Glomerular endothelial cell (primary cell): ENCODE data around the gene SNX20. TPM values are rescaled to one million over a fixed set of nuclear protein-coding genes. Genes with fewer than 3 reads are reported as not detected.

ENCODE experiments used
- DNase-seq: peaks from one replicate; pipeline ENCODE4 v3.0.0-alpha.2; 2011; ENCODE audit warnings: low read depth, low spot score; ENCODE audit errors: extremely low read depth
- total RNA-seq: library from RNA; depleted of rRNA; stranded (reverse); fragments of >200 nt; gene quantifications from 2 replicates; pipeline ENCODE4 v1.2.3, GENCODE V29; 2015

Gene SNX20
- total RNA-seq, 1 donor from 2014 or later, result not detected

DNA sequence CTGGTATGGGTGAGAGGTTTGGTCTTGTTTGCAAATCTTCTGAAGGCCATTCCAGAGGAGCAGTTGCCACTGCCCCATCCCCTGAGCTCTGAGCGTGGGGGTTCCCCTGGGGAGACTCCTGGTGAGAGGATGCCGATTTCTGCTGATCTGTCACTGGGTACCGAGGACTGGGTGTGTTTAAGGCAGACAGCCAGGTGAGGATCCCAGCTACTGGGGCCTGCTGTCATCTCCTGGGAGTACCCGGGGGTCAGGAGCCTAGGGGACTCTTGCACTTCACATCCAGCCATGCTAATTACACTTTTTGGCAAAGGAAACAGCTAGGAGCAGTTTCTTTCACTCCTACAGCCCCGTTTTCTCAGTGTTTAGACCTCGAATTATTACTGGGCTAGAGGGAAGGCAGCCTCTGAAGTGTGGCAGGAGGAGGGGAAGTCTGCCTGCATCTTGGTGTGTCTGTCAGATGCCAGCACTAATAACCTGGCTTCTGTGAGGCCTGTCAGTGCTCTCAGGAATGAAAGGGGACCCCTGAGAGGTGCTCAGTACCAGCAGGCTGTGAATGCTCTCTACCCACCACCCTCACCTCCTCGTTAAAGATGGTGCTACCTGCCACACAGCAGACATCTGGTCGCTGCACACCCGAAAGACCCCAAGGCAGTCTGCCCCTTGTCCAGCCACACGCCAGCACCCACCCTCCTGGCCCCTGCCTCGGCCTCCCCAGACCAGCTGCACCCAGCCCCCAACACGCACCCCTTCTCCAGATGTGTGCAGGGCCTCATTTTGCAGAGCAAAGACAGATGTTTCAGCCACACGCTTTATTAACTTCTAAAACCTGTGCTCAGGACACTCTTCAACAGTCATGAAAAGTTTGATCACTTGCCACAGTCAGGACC is 43.2 kb downstream of the SNX20 start:
- DNase-seq, result no peak

DNA sequence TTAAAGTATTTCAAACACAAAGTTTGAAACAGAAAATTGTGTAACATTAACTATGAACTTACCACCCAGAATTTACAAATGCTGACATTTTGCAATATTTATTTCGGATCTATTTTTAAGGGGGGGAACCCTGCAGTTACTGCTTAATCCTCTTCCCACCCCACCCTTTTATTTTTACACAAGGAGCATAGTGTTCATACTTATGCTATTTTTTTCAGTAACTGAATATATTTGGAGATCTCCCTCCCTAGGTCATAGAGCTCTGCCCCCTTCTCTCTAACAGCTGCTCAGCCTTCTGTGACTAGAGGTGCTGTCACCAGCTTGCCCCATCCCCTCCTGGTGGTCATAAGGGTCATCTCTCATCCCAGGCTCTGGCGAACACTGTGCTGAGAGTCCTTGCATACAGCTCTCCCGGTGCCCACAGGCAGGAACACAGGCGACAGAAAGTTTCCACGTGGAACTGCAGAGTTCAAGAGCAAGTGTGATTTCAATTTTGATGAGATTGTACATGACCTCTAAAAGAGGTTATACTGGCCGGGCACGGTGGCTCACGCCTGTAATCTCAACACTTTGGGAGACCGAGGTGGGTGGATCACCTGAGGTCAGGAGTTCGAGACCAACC is 44.2 kb downstream of the SNX20 start:
- DNase-seq, result no peak

DNA sequence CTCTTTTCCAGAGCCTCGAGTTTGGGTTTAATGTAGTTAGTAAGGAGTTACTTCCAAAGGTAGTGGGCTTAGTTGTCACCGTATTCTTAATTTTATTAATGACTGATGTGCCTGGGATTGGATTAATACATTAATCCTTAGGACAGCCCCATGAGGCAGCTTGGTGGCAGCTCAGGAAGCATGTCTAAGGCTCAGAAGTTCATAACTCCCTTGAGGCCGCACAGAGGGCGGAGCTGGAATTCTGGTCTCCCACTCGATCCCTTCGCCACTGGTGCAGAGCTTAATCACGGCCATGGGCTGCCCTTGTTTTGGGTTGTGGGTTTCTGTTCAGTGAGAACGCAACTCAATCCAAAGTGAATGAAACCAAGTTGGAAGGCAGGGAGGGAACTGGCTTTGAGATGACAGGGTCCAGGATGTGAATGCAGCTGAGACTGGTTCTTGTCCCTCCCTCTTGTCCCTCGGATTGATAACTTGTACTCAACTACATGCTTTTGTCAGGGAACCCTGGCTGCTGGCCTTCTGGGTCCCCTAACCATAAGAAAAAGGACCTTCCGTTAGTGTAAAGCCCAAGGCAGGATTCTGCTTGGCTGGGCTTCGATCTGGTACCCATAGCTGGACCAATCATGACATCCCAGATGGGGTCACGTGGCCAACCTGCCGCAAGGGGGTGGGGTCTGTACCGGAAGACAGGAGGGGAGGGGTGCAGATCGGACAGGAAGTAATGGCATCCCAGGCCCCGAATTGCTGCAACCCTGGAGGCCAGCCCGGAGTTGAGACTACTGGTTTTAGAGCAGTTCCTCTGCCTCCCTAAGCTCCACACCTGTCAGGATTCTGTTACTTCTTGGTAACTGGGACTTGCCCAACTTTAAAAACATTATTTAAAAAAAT is 45.4 kb downstream of the SNX20 start:
- no peak for DNase-seq

DNA sequence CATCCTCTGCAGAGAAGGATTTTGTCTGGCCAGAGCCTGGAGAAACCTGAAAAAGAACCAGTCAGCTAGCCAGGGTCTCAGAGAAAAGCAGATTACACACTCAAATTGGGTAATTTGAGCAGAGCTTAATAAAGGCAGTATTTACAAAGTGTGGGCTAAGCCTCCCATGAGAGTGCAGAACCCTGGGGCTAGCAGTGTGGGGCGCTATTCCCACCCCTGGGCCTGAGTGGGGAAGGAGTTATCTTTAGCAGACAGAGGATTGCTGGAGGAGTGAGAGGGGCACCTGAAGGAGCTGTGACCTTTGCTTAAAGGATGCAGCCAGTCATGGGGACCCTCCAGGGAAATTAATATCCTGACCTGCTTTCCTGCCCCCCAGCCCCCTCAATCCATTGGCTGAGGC is 46.2 kb downstream of the SNX20 start:
- no peak for DNase-seq

DNA sequence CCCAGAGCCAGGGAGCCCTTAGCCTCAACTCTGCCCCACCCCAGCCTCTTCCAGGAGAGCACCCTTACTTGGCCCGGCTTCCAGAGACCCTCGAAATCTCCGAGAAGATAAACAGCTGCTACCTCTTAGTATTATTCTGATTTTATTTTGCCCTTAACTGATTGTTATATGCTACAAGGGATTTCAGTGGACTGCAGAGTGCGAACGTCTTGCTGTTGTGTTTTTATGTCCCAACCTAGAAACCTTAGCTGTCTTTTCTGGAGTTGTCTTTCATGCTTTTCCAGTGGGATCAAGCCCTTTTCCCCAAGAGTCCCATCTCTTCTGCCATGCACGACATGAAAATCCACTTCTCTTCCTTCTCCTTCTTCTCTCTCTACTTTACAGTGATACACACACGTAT is 47.0 kb downstream of the SNX20 start:
- DNase-seq, result no peak

DNA sequence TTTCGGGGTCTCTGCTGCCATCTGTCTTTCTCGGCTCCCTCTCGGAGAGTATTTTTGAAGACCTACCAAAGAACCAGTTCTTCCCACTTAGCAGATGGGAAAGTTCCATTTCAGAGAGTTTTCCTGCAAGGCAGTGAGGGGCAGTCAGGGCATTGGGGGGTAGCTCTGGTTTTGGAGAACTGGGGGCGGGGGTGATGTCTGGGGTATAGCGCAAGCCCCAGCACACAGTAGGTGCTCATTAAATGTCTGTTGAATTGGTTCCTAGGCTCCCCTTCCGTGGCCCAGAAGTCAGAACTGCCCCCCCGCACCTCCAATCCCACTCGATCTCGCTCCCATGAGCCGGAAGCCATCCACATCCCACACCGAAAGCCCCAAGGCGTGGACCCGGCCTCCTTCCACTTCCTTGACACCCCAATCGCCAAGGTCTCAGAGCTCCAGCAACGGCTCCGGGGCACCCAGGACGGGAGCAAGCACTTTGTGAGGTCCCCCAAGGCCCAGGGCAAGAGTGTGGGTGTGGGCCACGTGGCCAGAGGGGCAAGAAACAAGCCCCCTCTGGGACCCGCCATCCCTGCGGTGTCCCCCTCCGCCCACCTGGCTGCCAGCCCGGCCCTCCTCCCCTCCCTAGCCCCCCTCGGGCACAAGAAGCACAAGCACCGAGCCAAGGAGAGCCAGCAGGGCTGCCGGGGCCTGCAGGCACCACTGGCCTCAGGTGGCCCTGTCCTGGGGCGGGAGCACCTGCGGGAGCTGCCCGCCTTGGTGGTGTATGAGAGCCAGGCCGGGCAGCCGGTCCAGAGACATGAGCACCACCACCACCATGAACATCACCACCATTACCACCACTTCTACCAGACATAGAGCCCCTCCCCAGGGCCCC is 47.9 kb downstream of the SNX20 start:
- no peak for DNase-seq

DNA sequence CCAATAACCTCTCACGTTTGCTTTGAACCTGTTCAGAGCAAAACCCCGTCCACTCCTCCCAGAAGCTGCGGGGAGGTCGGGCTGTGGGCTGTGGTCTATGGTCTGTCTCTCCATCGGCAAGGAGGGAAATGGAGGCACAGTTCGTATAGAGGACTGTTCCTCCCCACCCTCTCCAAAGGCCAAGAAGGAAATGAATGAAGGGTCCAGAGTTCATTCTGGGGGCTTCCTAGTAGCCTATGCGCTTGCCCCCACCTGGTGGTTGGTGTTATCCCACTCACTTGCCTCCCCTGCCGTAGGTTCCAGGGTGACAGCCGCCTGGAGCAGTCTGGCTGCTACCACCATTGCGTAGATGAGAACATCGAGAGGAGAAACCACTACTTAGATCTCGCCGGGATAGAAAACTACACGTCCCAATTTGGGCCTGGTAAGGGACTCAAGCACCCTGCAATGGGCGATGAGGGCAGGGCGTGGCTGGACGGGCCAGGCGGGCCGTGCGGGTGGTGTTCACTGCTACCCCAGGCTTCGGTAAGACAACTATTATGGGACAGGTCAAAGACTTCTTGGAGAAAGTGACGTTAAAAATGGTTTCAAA is 49.0 kb downstream of the SNX20 start:
- no peak for DNase-seq

DNA sequence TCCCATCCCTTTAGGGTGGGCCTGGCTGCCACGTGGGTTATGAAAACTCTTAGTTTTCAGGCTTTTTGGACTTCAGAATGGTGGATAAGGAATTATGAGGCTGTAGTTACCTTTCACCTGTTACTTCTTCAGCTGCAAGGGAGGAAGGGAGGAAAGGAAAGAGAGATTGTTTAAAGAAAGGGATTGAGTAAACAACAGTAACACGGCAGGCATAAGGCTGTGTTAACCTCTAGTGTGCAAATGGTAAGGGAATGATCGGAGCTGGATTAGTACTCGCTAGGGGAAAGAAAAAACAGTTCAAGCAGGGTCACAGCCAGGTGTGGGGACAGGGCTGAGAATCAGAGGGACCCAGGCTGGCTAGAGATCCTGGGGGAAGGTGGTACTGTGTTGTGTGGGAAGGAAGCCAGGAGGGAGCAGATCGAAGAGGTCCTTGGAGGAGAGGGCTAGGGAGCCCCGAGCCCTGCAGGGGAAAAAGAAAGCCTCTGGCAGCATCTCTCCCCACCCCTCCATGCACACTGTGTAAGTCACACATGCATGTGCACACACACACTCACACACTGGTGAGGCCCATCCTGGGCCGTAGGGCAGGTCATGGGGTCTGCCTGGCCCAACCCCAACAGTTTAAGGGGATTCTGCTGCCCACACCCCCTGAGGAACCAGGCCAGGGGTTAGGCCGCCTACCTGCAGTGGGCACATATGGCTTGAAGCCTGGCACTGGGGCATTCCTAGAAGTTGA is 49.7 kb downstream of the SNX20 start:
- DNase-seq, result no peak

DNA sequence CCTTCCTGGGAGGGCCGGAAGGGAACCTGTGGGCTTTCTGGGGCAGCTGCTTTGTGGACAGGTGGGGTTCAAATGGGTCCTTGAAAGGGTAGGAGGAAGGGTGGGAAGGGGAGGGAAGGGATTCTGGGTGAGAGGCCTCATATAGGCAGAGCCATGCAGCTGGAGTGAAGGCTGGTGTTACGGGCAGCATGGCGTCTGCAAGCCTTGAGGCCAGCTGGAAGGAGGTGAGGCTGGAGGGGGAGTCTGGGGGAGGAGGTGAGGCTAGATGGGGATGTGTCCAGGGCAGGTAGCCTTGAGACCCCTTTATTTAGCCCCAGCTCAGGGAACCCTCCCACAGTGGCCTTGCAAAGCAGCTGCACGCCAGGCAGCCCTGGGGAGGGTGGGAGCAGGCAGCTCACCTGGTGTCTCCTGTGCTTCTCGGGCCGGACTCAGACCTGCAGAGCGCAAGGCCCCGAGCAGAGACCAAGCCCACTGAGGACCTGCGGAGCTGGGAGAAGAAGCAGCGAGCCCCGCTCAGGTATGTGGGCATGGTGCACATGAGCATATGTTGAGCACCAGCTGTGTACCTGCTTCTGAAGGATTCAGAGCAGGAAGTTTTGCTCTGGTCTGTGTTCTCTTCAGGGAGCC is 50.6 kb downstream of the SNX20 start:
- no peak for DNase-seq

DNA sequence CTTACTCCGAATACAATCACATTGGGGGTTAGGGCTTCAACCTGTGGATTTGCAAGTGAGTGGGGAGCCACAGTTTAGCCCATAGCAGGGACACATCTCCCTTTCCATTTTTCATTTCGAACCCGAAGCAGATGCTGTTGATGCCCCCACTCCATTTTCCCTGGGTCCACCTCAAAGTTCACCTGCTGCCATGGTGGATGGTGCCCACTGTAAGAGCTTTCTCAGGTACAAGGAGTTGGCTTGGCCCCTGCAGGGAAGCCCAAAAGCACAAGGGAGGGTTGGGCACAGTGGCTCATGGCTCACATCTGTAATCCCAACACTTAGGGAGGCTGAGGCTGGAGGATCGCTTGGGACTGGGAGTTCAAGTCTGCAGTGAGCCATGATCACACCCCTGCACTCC is 51.8 kb downstream of the SNX20 start:
- no peak for DNase-seq

DNA sequence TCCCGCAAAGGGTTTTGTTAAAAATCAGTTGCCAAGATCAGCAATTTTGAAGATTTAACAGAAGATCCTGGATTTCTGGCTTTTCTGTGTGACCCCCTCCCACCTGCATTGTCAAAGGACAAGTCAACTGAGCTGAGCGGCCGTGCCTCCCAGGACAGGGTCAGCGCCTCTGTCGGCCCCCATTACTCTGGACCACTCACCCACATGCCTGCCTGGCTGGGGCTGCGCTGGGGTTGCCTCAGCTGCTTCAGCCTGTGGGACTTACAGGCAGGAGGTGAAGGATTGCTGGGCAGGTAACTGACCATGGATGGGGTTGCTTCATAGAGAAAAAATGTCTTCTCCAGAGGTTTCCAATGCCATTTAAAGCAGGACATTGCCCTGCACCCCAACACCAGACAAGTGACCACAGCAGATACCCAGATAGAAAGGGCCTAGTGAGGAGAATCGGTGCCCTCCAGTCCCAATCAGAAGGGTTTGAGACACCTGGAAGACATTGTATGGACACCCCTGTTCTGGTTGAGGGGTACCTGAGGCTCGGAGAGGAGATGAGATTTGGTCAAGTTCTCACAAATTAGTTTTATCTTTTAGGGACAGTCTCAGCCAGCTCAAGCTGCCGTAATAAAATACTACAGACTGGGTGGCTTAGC is 52.8 kb downstream of the SNX20 start:
- no peak for DNase-seq

DNA sequence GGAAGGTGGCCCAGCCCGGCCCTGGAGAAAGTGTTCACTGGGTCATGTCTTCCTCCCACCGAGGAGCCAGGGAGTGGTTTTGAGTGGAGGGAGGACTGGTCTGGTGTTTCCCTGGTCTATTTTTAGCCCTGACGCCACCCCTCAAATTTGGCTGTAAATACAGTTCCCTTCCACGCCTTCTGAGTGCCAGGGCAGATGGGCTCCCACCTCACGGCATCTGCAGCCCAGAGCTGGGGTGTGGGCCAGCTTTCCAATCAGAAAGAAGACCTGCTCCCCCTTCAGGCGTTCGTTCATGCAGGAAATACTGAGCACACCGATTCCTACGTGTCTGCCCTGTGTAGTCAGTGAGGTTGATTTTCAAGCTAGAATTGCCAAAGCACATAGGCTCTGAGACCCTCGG is 53.7 kb downstream of the SNX20 start:
- no peak for DNase-seq

DNA sequence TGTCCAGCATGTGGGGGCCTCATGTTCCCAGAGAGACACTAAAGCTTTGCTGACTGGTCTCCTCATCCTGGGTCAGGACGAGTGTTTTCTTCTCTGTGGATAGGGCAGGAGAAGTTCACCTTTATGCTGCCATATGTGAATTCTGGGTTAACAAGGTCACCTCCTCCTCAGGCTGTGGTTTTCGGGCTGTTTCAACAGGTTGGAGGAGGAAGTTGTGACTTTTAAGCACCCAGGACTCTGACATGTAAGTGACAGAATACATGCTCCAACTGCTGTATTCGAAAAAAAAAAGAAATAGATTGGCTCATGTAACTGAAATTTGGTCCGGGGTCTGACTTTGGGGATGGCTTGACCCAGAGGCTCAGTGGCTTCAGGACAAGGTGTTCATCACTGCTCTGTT is 54.2 kb downstream of the SNX20 start:
- no peak for DNase-seq

DNA sequence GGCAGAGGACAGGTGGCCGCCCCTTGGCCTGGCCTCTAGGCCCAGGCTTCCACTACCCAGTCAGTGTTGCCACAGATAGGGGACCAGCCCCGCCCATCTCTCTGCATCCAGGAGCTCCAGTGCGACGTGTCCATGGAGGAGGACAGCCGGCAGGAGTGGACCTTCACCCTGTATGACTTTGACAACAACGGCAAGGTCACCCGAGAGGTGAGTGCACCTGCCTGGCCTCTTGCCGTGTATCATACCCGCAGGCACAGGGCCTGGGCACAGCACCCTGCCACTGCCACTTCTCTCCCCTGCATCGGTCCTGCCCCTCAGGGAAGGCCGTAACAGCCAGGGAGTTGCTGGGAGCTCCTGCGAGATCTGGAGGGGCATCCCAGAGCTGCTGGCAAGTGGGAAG is 55.7 kb downstream of the SNX20 start:
- no peak for DNase-seq

DNA sequence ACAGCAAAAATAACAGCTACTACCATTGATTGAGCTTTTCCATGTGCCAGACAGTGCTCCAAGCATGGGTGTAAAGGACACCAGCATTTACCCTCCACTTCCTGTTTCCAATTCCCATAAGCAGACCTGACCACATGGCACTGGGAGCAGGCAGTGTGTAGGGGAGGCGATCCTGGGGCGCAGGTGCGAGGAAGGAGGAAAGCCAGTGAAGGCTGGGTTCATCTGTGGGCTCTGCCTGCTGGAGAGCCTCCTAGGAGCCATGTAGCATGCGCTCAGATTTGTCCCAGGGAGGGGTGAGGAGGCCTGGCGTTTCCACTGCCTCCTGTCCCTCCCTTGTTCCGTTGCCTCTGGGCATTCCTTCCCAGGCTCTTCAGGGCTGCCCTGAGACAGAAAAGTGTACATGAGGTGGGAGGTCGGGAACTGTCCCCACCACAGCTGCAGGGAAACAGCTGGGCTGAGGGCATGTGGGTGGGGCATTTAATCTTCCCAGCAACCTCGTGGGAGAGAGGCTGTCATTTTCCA is 56.6 kb downstream of the SNX20 start:
- DNase-seq, result no peak

DNA sequence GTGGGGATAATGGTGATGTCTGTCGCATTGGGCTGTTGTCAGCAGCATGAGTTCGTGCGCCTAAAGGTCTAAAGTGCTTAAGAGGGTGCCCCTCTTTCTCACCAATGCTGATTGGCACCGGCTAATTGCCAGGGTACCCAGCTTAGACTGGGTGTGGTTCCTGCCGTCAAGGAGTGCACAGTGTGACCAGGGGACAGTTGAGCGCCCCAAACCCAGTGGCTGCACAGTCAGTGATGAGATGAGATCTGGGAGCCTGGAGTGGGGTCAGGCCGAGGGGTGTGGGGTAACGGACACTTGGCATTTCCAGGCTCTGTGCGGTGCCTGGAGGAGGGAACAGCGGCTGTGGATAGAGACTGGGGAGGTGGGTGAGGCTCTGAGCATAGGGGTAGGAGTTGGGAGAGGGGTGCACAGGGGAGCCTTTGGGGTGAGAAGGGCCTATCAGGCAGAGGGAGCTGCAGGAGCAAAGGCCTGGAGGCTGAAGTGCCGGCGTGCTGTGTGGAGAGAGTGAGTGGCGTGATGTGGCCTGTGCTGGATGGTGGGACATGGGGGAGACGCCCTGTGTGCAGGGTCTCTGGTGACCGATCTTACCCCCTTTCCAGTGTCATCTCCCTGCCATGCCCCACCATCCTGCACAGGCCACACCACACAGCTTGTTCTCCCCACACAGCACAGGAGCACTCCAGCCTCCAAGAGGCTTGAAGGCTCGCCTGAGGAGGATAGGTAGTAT is 58.3 kb downstream of the SNX20 start:
- DNase-seq, result no peak

DNA sequence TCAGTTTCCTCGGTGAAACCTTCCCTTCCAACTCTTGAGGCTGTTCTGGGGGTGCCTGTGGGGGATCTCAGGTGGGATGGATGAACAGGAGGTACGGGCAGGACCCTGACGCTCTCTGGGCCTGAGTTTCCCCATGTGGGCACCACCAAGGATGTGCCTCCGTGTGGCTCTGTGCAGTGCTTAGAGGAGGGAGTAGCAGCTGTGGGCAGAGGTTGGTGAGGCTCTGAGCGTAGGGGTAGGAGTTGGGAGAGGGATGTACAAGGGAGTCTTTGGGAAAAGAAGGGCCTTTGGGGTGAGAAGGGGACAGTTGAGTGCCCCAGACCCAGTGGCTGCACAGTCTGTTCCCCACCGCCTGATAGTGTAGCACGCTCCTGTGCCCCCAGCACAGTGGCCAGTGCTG is 59.1 kb downstream of the SNX20 start:
- no peak for DNase-seq
